Omental fat pad (tissue), 4 donors: Measurements from ENCODE around the gene SEC31A. TPM values are rescaled to one million over a fixed set of nuclear protein-coding genes. Genes with fewer than 3 reads are reported as not detected.

Experiments
- ATAC-seq: fragments of 150-250 bp; one replicate; pipeline ENCODE4 v1.9.1; 2016; ENCODE audit warnings: mild to moderate bottlenecking, moderate library complexity; ENCODE audit not compliant: low FRiP score
- DNase-seq: peaks from one replicate; pipeline ENCODE4 v3.0.0-alpha.2; 2019; ENCODE audit warnings: low spot score
- total RNA-seq, 4 donors: library from RNA; depleted of rRNA; stranded (reverse); fragments of >200 nt; gene quantifications; one replicate each; pipeline ENCODE4 v1.1.0, GENCODE V29; 2016
- TF ChIP-seq, protein P1 (sequence below), 3 donors: fragments of 450-650 bp; IDR thresholded peaks; one replicate each; pipeline ENCODE4 v1.5.1; 2016 to 2017; ENCODE audit warnings: antibody characterized with exemption in 3 of 3, mild to moderate bottlenecking in 3 of 3, moderate library complexity in 2 of 3

Gene SEC31A
- total RNA-seq, 4 donors from 2014 or later = 175 to 215 (median 183) TPM

DNA sequence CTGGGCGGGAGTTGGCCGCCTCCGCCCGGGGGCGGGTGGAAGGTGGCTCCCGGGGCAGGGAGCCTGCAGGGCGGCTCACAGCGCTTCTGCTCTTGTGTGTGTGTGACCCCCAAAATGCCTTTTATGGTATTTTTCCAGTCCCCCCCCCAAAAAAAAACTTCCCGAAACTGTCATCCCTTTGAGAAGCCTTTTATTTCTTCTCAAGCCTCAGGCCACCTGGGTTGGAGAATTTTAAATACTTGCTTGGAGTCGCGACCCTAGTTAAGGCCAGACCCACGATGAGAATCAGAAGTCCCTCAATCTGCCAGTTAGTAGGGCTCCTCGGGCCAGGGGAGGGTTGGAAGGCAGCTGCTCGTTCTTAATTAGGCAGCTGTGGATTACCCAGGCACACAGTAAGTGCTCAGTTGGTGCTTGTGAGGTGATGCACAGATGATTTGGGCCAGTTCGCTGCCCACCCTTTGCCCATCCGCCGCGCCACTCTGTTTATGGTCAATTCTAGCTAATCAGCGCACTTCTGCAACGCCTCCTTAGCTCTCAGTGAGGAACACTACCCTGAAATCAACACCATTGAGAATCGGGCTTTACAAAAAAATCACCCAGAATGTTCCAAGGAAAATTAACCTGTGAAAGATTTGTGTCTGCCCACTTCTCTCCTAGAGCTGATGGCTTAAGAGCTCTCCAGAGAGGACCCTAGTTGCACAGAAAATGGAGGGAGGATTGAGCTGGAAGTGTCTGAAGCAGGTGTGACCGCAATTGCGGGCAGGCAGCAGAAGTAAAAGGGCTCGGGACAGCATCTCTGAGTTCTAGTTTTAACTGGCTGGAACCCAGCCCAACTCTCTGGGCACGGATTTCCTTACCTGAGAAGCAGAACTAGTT lies 91.7 kb downstream of the SEC31A start:
- no peak for ATAC-seq
- TF ChIP-seq, protein P1, sequence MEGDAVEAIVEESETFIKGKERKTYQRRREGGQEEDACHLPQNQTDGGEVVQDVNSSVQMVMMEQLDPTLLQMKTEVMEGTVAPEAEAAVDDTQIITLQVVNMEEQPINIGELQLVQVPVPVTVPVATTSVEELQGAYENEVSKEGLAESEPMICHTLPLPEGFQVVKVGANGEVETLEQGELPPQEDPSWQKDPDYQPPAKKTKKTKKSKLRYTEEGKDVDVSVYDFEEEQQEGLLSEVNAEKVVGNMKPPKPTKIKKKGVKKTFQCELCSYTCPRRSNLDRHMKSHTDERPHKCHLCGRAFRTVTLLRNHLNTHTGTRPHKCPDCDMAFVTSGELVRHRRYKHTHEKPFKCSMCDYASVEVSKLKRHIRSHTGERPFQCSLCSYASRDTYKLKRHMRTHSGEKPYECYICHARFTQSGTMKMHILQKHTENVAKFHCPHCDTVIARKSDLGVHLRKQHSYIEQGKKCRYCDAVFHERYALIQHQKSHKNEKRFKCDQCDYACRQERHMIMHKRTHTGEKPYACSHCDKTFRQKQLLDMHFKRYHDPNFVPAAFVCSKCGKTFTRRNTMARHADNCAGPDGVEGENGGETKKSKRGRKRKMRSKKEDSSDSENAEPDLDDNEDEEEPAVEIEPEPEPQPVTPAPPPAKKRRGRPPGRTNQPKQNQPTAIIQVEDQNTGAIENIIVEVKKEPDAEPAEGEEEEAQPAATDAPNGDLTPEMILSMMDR (IDR thresholded peaks at IDR 0.05) = no peak

DNA sequence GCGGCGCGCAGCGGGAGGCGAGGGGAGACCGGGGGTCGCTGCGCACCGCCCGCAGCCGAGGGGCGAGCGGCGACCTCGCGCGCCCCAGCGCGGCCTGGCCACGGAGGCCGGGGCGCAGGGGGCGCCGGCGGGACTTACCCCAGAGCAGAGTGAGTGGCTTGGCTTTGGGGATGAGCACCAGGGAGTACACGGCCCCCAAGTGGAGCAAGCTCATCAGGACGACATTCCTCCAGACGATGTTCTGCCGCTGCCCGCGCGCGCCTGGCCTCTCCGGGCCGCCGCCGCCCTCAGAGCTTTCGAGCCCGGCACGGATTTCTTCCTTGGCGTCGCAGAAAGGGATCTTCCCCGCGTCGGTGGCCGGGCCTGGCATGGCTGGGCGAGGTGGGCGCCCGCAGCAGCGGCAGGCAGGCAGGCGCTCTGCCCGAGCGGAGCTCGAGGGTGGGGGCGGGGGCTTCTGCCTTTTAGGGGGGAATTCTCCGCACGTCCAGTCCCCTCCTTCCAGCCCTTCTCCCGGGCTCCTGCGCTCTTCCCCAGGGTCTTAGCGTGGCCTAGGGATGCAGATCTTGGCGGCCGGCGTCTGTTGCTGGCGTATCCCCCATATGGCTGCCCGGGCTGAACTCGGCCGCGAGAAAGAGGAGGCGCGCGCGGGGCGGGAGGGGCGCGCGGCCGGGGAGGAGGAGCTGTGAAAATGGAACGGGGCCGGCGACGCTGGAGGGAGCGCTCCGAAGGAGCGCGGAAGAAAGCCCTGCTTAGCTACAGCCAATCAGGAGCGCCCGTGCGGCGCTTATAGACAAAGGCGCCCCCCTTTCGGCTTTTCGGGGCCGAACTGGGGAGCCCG lies 92.6 kb downstream of the SEC31A start, which contains the start of gene SCD5:
SCD5 (minus strand) TSS at position 629 of the 838 bp plus-strand sequence; CDS start at position 370, 259 bp downstream.
- DNase-seq (no peak), ATAC-seq (peak; percentile 87)
- TF ChIP-seq, protein P1 (IDR thresholded peaks at IDR 0.05) = no peak

More for the DNA sequence above, 91.7 kb downstream of the SEC31A start:
- DNase-seq = no peak

DNA sequence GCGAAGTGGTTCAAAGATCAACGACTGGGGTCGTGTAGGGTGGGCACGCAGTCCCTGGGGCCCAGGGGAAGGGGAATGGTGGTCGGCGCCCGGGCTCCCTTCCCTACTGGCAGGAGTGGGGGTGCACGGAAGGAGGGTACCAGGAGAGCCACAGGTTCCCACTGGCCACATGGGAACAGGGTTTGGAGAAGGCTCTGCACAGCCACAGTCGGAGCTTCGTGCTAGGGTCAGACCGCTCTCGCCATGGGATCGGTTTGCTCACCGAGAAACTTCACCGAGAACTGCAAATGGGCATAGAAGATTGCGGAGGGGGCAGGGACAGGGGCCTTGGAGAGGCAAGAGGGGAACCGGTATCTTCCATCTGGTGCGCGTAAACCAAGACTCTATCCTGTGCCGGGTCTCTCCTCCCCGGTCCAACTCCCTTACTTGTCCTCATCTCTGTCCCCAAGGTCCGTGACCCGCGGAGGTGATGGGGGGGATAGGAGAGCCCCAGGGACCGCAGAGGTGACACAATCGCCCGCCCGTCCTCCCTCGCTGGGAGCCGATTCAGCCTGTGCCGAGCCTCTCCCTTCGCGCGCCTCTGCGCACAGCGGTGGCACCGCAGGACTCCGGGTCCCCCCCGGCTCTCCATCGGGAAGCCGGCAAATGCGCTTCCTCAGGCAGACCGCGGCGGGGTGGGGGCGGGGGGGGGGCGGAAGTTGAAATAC lies 93.4 kb downstream of the SEC31A start:
- TF ChIP-seq, protein P1 (IDR thresholded peaks at IDR 0.05) = no peak
- ATAC-seq = no peak
- no peak for DNase-seq

DNA sequence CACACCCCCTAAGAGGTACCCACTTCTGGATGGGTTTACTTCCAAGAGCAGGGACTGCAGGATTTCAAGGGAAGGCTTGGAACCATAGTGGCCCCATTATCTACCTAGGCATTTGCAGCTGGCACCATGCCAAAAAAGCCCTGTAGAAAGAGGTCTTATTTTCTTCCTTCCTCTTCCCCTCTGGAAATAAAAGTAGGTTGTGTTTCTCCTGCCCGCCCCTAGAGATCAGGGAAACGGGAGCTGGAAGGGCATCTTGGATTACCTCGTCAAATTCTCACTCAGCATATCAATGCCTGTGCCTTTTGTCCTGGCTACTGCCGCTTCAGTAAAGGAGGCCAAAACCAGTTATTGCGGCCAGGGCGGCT lies 93.9 kb downstream of the SEC31A start:
- DNase-seq (no peak), ATAC-seq (no peak)
- TF ChIP-seq, protein P1 (IDR thresholded peaks at IDR 0.05) = no peak

DNA sequence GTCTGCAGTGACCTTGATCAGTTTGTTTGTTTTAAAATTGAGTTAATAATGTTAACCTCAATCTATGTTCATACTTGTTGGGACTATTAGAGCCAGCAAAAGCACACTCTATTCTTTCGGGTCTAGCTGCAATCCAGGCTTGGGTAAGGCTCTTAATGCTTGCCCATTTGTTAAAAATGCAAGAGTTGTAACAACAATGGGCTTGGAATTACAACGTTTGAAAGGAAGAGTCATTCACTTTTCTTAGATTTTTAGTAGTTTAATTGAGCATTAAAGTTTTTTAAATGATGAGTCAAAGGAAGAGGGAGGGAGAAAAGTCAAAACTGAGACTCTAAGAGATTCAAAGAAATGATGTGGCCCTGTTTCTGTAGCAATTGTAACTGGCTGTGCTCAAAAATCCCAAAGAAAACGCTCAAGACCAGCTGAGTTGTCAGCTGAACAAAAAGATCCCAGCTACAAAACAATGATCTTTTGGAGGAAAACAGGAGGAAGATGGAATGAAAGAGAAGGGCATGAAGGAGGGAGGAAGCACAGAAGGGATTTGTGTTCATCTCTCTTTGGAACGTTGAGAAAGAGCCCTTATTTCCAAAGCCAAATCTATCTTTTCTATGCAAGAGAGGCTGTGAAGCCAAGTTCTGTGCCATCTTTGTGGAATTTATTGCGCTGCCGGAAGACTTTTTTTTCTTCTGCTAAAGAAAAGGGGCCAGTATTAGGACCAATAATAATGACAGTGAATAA lies 97.9 kb downstream of the SEC31A start:
- DNase-seq = no peak
- no peak for ATAC-seq
- TF ChIP-seq, protein P1 (IDR thresholded peaks at IDR 0.05) = no peak

DNA sequence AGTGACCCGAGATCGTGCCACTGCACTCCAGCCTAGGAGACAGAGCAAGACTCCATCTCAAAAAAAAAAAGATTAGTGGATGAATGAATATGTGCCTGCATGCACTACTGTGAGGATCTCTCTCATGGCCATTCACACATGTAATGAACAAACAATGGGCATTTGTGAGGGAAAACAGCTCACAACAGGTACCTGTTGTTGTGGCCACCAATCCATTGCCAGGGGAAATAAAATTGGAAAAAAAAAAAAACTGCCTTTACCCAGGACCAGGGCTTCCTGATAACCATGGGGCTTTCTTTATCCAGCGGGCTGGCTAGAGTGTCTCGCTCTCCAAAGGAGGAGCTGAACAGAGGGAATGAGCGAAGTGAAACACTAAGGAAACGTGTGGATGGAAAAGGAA lies 99.8 kb downstream of the SEC31A start:
- TF ChIP-seq, protein P1 (IDR thresholded peaks at IDR 0.05) = no peak
- DNase-seq (no peak), ATAC-seq (no peak)
